ENCODE data around the gene RPS21.
A peak's percentile ranks its signal among the peaks of the same experiment; 100 is the strongest.

The RPS21 gene
- 98.9 reads per million, percentile 82 among the genes with 10 or more reads in this experiment for total RNA-seq

DNA sequence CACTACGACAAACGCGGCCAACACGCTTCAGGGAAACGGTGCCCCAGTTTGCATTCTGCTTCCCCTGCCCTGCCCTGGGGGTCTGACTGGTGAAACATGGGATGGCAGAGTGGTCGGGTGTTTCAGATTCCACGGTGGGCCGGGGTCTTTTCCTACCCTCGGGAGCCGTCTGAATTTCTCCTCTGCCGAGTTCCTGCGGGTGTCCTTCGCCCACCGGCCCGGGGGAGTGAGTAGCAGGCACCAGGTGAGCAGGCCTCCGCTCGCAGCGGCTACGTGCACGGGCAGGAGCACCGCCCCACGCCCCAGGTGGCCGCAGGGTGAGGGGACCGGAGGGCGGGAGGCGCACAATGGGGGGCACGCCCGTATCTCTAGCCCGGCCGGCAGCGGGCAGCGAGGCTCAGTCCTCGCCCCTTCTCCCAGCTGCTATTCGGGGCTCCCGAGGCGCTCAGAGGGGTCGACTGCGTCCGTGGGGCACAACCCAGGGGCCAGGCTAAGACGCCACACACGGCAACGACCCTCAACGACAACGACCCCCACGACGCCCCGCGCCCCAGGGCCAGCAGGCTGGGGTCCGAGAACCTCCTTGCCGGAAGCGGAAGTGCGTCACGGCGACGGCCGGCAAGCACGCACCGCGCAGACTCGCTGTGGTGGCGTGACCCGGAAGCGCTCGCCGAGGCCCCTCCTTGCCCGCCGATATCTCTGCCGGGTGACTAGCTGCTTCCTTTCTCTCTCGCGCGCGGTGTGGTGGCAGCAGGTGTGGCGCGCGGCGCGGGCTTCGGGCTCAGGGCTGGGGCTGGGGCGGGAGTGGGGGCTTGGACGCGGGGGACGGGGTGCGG lies at the start of gene RPS21:
RPS21 (plus strand) TSS at position 721 of the 836 bp plus-strand sequence. CDS start 236 bp downstream, outside the sequence.
- peak; percentile 91 for DNase-seq

DNA sequence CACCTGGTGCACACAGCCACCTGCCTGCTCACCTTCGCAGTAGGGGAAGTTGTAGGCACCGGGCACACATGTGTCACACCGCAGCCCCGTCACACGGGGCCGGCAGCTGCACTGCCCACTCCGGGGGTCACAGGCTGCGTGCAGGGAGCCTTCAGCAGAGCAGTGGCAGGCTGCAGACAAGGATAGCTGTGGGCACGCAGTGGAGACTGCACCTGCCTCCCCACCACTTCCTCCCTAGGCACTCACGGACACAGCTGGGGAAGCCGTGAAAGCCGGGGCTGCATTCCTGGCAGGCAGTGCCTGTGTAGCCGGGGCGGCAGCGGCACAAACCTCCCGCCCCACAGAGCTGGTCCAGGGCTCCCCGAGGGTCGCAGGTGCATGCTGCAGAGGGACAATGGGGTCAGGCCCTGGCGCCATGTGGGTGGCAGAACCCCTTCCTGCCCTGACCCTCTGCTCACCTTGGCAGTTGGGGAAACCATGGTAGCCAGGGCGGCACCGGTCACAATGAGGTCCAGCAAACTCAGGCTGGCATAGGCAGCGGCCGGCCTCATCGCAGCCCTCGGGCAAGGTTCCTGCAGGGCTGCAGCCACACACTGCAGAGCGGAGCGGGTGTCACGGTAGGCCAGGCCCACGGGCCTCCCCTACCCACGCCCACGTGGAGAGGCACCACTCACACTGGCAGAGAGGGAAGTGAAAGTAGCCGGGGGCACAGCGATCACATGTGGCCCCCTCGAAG lies 49.2 kb upstream of the RPS21 start:
- no peak for DNase-seq

- no peak for DNase-seq
Observed at GRCh38 chr20:62338294-62338620, 48.6 kb upstream of the RPS21 start.

DNA sequence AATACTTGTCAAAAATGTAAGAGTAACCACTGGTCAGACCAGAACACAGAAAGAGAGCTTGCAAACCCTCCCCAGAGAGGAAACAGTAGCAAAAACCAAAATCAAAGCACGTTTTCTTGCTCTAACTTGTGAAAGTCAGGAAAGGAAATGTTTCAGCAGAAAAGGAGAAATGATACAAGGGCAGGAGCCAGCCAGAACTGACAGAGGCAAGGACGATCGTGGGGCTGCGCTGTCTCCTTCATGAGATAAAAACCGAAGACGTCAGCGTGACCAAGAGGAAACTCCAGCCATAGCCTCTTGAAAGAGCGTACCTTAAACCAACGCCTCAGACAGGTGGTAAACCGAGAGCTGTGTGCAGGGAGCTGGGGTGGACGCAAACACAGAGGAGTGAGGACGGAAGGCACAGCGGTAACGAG lies 47.2 kb upstream of the RPS21 start:
- no peak for DNase-seq

GRCh38 chr20:62342910-62343309 lies 44.0 kb upstream of the RPS21 start:
- no peak for DNase-seq

- DNase-seq = no peak
Observed at GRCh38 chr20:62344092-62344491, 42.8 kb upstream of the RPS21 start.

- no peak for DNase-seq
Observed at GRCh38 chr20:62344782-62345181, 42.1 kb upstream of the RPS21 start.

DNA sequence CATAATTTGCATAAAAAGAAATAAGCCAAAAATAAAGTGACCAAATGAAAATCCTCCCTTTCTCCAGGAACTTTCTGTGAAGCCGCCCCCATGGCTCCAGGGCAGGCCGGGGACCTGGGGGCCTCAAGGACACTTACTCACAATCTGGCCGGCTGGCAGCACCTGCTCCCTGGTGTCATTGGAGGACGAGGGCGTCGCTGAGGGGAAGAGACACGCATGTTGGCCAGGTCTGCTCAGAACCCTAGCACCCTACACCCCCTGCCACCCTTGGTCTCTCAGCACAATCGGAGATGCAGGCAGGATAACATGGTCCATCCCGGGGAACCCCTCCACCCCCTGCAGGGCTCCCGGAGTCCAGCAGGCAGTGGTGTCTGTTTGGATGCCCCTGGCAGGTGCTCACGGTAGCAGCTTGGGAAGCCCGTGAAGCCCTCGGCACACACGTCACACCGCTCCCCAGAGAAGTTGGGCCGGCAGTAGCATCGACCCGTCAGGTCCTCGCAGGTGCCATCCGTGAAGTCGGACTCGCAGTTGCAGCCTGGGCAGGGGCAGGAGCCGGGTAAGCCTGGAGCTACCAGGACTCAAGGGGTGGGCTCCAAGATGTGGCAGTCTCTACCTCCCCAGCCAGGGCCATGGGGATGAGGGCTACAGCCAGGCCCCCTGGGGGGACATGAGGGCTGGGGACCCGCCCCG lies 41.1 kb upstream of the RPS21 start:
- DNase-seq = no peak

- no peak for DNase-seq
Observed at GRCh38 chr20:62346398-62347150, 40.3 kb upstream of the RPS21 start.

DNA sequence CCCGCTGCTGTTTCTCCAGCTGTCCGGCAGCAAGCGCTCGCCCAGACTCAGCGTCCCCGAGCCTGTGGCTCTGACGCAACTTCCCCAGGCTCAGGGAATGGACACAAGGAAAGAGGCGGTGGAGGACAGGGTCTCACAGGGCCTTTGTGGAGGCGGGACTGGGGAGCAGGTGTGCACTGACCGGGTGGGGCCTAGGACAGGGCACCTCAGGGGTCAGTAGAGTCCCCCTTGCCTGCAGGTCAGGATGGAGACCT lies 39.8 kb upstream of the RPS21 start:
- no peak for DNase-seq

GRCh38 chr20:62347445-62347844 lies 39.5 kb upstream of the RPS21 start:
- no peak for DNase-seq

DNA sequence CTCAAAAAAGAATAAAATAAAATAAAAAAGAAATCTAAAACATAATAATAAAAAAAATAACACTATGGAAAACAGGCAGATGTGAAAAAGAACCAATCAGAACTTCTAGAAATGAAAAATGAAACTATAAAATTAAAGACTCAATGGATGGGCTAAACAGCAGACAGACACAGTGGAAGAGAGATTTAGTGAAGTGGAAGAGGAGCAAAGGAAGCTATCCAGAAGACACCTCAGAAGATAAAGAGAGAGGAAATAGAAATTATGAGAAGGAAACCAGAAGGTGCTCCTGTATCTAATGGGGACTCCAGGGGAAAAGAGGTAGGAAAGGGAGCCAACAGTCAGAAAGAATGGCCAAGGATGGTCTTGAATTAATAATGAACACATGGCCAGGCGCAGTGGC lies 38.3 kb upstream of the RPS21 start:
- no peak for DNase-seq

- no peak for DNase-seq
Observed at GRCh38 chr20:62349556-62350097, 37.3 kb upstream of the RPS21 start.

DNA sequence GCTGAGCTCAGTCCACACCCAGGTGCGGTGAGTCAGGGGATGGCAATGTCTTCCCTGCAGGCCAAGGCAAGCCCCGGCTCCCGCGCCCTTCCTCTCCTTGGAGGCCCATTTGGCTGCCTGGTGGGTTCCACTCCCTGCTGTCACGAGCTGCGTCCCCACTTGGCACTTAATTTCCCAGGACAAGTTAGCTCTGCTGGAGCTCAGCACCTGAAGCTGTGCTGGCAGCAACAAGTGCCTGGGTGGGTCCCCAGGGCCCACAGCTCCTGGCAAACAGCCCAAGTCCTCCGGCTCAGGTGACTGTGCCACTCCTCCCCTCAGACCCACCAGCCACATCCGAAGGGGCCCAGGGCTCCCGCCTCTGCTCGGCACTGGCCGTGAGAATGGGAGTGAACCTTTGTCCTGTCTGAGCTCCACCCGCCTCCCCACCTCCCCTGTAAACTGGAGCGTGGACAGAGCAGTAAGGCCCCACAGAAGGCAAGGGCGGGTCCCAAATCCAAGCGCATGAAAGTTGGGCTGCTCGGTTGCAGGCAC lies 36.7 kb upstream of the RPS21 start:
- no peak for DNase-seq

DNA sequence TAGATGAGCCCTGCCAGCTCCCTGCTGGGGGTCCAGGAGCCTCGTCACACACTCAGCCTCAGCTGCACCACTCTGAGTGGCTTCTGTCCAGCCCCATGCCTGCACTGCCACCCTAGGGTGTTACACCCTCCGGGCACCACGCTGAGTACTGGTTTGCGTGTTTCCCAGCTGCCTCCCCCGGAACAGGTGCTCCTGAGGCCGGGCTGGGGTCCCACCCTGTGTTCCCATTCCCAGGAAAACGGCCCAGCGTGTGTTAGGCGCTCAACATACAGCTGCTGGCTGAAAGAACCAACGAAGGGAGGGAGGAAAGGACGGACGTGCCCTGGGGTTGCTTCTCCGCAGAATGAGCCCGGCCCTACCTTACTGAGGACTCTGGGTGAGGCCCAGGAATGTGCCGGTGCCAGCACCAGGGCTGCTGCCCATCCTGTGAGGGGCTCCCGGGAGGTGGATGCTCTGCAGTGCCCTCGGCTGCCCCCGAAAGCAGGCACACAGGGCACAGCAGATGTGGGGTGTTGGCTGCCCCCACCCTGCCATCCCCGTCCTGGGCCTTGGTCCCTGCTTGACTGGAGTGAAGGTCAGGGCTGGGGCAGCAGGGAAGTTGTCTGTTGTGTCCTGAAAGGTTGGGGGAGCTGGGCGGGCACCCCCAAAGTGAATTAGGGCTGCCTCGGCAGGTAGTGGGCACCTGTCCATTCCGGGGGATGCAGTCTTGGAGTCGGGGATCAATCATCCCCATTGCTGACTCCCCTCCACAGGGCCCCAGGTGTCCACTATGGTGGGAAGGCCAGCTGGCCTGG lies 36.1 kb upstream of the RPS21 start:
- DNase-seq = no peak

GRCh38 chr20:62351469-62352401 lies 35.2 kb upstream of the RPS21 start:
- no peak for DNase-seq

- DNase-seq = no peak
Observed at GRCh38 chr20:62352402-62353288, 34.3 kb upstream of the RPS21 start.

DNA sequence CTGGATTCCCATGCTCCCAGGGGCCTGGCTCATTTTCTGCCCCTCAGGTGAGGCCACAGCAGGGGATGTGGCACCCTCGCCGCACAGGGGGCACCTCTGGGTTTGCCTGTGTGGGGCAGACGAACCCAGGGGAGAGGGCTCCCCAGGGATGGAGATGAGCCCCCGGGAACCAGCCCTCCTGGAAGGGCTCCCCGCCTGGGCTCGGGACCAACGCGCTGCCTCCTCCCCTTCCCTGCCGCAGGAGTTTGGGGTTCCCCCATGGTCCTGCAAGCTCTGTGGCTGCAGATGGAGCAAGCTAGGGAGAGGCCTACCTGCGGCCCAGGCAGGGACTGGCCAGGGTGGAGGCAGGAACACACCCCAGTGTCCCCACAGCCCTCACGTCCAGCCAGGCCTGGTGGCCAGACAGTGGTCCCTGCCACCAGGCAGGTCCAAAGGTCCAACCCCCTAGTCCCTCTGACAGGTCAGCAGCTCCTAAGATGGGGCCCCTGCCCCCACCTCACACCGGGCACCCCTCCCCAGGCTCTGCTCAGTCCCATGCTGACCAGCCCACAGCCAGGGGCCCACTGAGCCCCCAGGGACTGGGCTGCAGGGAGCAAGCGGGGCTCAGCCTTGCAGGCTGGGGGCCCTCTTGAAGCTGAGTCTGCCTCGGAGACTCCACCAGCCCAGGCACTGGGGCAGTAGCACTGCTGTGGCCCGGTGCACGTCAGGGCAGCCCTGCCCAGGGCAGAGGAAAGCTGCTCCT lies 33.4 kb upstream of the RPS21 start:
- DNase-seq = no peak

All from effector CD4-positive, alpha-beta T cell (primary cell).